Panc1 (cell line): ENCODE measurements around the gene ATP5PF. TPM values are rescaled to one million over a fixed set of nuclear protein-coding genes. Genes with fewer than 3 reads are reported as not detected.

ENCODE experiments used
- ATAC-seq: fragments of 200-7000 bp; cut with Tn5 transposase; 2 replicates; pipeline ENCODE4 v1.9.1; 2020; ENCODE audit warnings: mild to moderate bottlenecking, moderate library complexity
- BruUV-seq: library from RNA; stranded (reverse); fragments of 400-500 nt; replicated peaks from 2 replicates; lab custom pipeline; 2021; lab: Mats Ljungman, UMichigan
- CTCF ChIA-PET: fragments of 300-600 bp; sonication (Branson Sonifier 250); formaldehyde crosslinking; loops from one replicate; lab custom pipeline; 2022; ENCODE audit warnings: antibody characterized with exemption; lab: Charles Lee
- POLR2A ChIA-PET: fragments of 300-600 bp; sonication (Branson Sonifier 250); formaldehyde crosslinking; loops from one replicate; lab custom pipeline; 2022; ENCODE audit warnings: antibody characterized with exemption; lab: Charles Lee
- DNase-seq: peaks from one replicate; pipeline ENCODE4 v3.0.0-alpha.2; 2010; ENCODE audit warnings: low read depth, low spot score
- H3K27ac ChIP-seq: 2 replicates; pipeline ENCODE4 v1.5.1; 2011; ENCODE audit warnings: mild to moderate bottlenecking, low read length, inconsistent platforms
- H3K27me3 ChIP-seq: fragments of 200-500 bp; sonication (Bioruptor generic); 2 replicates; pipeline ENCODE4 v1.6.0; 2014; ENCODE audit warnings: low read length, inconsistent platforms; ENCODE audit not compliant: control insufficient read depth, insufficient read depth
- H3K36me3 ChIP-seq: fragments of 200-500 bp; sonication (Bioruptor generic); 2 replicates; pipeline ENCODE4 v1.5.1; 2014; ENCODE audit warnings: inconsistent platforms, mild to moderate bottlenecking, low read length, moderate library complexity; ENCODE audit not compliant: control insufficient read depth, insufficient read depth
- H3K4me1 ChIP-seq: 2 replicates; pipeline ENCODE4 v1.5.1; 2011; ENCODE audit warnings: inconsistent platforms, mild to moderate bottlenecking, low read length, moderate library complexity; ENCODE audit not compliant: control insufficient read depth, insufficient read depth
- H3K4me3 ChIP-seq, 2 experiments: 2 replicates each; pipeline ENCODE4 v1.5.1; 2011 to 2012; ENCODE audit warnings: low read depth in 2 of 2, low read length in 2 of 2, mild to moderate bottlenecking in 2 of 2, inconsistent platforms in 1 of 2, moderate library complexity in 1 of 2
- H3K9me3 ChIP-seq: fragments of 200-500 bp; sonication (Bioruptor generic); 2 replicates; pipeline ENCODE4 v1.5.1; 2014; ENCODE audit warnings: low read depth, mild to moderate bottlenecking, inconsistent platforms, low read length, moderate library complexity; ENCODE audit not compliant: control insufficient read depth, insufficient read depth
- CTCF ChIP-seq: fragments of 450-650 bp; IDR thresholded peaks from 2 replicates; pipeline ENCODE4 v1.5.1; 2017; ENCODE audit warnings: mild to moderate bottlenecking
- POLR2AphosphoS5 ChIP-seq: IDR thresholded peaks from 2 replicates; pipeline ENCODE4 v1.6.1; 2012; ENCODE audit warnings: mild to moderate bottlenecking, low read depth, low read length, moderate library complexity
- REST ChIP-seq, 2 experiments: IDR thresholded peaks; 2 replicates each; pipeline ENCODE4 v1.6.1; 2011 to 2012; ENCODE audit warnings: low read depth in 2 of 2, control low read depth in 1 of 2, low read length in 1 of 2, mild to moderate bottlenecking in 1 of 2, moderate library complexity in 1 of 2; ENCODE audit not compliant: insufficient read depth in 1 of 2
- SIN3A ChIP-seq: IDR thresholded peaks from 2 replicates; pipeline ENCODE4 v1.6.1; 2012; ENCODE audit warnings: low read depth, mild to moderate bottlenecking, low read length, moderate library complexity, borderline replicate concordance; ENCODE audit not compliant: insufficient read depth
- TCF7L2 ChIP-seq: IDR thresholded peaks from 2 replicates; pipeline ENCODE4 v1.6.1; 2011; ENCODE audit warnings: mild to moderate bottlenecking, low read depth, low read length, inconsistent platforms
- in situ Hi-C: cut with HindIII; loops from 2 replicates; pipeline ENCODE4 v1.10.0; 2016; ENCODE audit warnings: low sequenced_read_pairs, low pct_unique_long_range_greater_than_20kb
- intact Hi-C: fragments of 100-400 bp; cut with micrococcal nuclease; formaldehyde crosslinking; loops from one replicate; pipeline ENCODE4 v1.10.0; 2022; ENCODE audit not compliant: unreplicated experiment
- total RNA-seq: library from RNA; stranded (reverse); gene quantifications from one replicate; pipeline ENCODE4 v1.2.1, GENCODE V29; 2021; ENCODE audit not compliant: unreplicated experiment

Gene ATP5PF
- total RNA-seq, 1 experiment from 2014 or later, result 103 TPM

GRCh38 chr21:25733859-25734653 lies 648 bp downstream of the ATP5PF start:
- Histone ChIP-seq H3K36me3 (peaks cover 5% of the 10 kb centered on the region), H3K4me1 (peaks cover 9% of the 10 kb centered on the region; the same call in 1 of the 2 replicates), H3K27me3 (no peaks in the 10 kb centered on the region), H3K4me3 (peak overlapping the region; percentile 63 to 89), H3K27ac (peak overlapping the region; percentile 98), H3K9me3 (no peaks in the 10 kb centered on the region)
- in situ Hi-C loops (no loop called here), intact Hi-C loops (no loop called here)
- ChIA-PET CTCF (no interaction called here), POLR2A (no interaction called here)
- TF ChIP-seq POLR2AphosphoS5, result no peak
- TF ChIP-seq REST (IDR thresholded peaks at IDR 0.05; ENCODE audit: insufficient read depth in 1 of 2, low read depth in 2 of 2, low read length in 1 of 2), result no peak
- TF ChIP-seq TCF7L2, result no peak
- no peak for TF ChIP-seq CTCF
- no peak for TF ChIP-seq SIN3A
- BruUV-seq, result no TSS peak
- DNase-seq (peak; percentile 7), ATAC-seq (no peak)

- H3K27me3 ChIP-seq, result no peaks in the 10 kb centered on the region
- POLR2A ChIA-PET, result no interaction called here
- H3K36me3 ChIP-seq, result peaks cover 7% of the 10 kb centered on the region
- H3K27ac ChIP-seq, result no peak overlapping the region
- ATAC-seq (no peak), DNase-seq (no peak)
- intact Hi-C loops, result no loop called here
- CTCF ChIA-PET, result no interaction called here
- TF ChIP-seq CTCF, result no peak
- TF ChIP-seq SIN3A, result no peak
- TF ChIP-seq REST (IDR thresholded peaks at IDR 0.05; ENCODE audit: insufficient read depth in 1 of 2, low read depth in 2 of 2, low read length in 1 of 2), result no peak
- TF ChIP-seq POLR2AphosphoS5, result no peak
- TF ChIP-seq TCF7L2, result no peak
- no peaks in the 10 kb centered on the region for H3K9me3 ChIP-seq
- H3K4me3 ChIP-seq, result no peak overlapping the region
- H3K4me1 ChIP-seq, result peaks cover 9% of the 10 kb centered on the region; the same call in 1 of the 2 replicates
- BruUV-seq, result no TSS peak
- in situ Hi-C loops, result no loop called here
Measured at GRCh38 chr21:25732091-25732760, 2.5 kb downstream of the ATP5PF start.
